Neuronal stem cell (in vitro differentiated cells): ENCODE measurements around the gene RPS14.

Source experiments
- DNase-seq: peaks from one replicate; pipeline ENCODE4 v3.0.0-alpha.2; 2013; ENCODE audit warnings: low spot score
- H2AFZ ChIP-seq: one replicate; pipeline ENCODE4 v1.6.1; 2013; ENCODE audit warnings: mild to moderate bottlenecking, low read length, inconsistent platforms
- H2AK5ac ChIP-seq: 2 replicates; pipeline ENCODE4 v1.6.1; 2013; ENCODE audit warnings: low read depth, mild to moderate bottlenecking, inconsistent platforms, low read length, moderate library complexity, mixed read lengths
- H2BK120ac ChIP-seq: 2 replicates; pipeline ENCODE4 v1.6.1; 2013; ENCODE audit warnings: low read depth, mild to moderate bottlenecking, inconsistent platforms, low read length, moderate library complexity, mixed read lengths
- H2BK12ac ChIP-seq: one replicate; pipeline ENCODE4 v1.6.1; 2013; ENCODE audit warnings: low read length, inconsistent platforms
- H2BK15ac ChIP-seq: 2 replicates; pipeline ENCODE4 v1.6.1; 2013; ENCODE audit warnings: mild to moderate bottlenecking, low read length, inconsistent platforms, mixed read lengths
- H2BK5ac ChIP-seq: one replicate; pipeline ENCODE4 v1.6.1; 2013; ENCODE audit warnings: inconsistent platforms, mild to moderate bottlenecking, low read length, moderate library complexity
- H3K14ac ChIP-seq: one replicate; pipeline ENCODE4 v1.6.1; 2013; ENCODE audit warnings: low read length, inconsistent platforms
- H3K18ac ChIP-seq: 2 replicates; pipeline ENCODE4 v1.6.1; 2013; ENCODE audit warnings: low read length, inconsistent platforms
- H3K23ac ChIP-seq: 2 replicates; pipeline ENCODE4 v1.6.1; 2013; ENCODE audit warnings: low read depth, mild to moderate bottlenecking, mixed read lengths, low read length, inconsistent platforms; ENCODE audit not compliant: poor library complexity
- H3K27ac ChIP-seq: replicated peaks from 3 replicates; pipeline ENCODE4 v1.5.1; 2013; ENCODE audit warnings: low read length, inconsistent platforms
- H3K27me3 ChIP-seq, 3 experiments: 2 replicates each; pipeline ENCODE4 v1.6.1; 2013; ENCODE audit warnings: low read length in 3 of 3, mild to moderate bottlenecking in 2 of 3, inconsistent platforms in 1 of 3, low read depth in 1 of 3, mixed read lengths in 1 of 3, moderate library complexity in 1 of 3; ENCODE audit not compliant: control insufficient read depth in 3 of 3, insufficient read depth in 3 of 3
- H3K36me3 ChIP-seq, 2 donors: replicated peaks in 1 of 2; 2 replicates each; pipeline ENCODE4 v1.6.1; 2013; ENCODE audit warnings: low read length in 2 of 2; ENCODE audit not compliant: control insufficient read depth in 2 of 2, insufficient read depth in 2 of 2
- H3K4ac ChIP-seq: 2 replicates; pipeline ENCODE4 v1.6.1; 2013; ENCODE audit warnings: inconsistent platforms, mild to moderate bottlenecking, low read length, moderate library complexity
- H3K4me1 ChIP-seq, 2 donors: 1 replicate in 1 of 2; 2 replicates in 1 of 2; pipeline ENCODE4 v1.6.1; 2013; ENCODE audit warnings: low read length in 2 of 2, low read depth in 1 of 2; ENCODE audit not compliant: control insufficient read depth in 2 of 2, insufficient read depth in 1 of 2
- H3K4me2 ChIP-seq: one replicate; pipeline ENCODE4 v1.6.1; 2013; ENCODE audit warnings: mild to moderate bottlenecking, low read length, inconsistent platforms; ENCODE audit not compliant: insufficient read depth, poor library complexity, severe bottlenecking
- H3K4me3 ChIP-seq, 2 donors: 2 replicates each; pipeline ENCODE4 v1.5.1; 2013; ENCODE audit warnings: low read length in 2 of 2, mild to moderate bottlenecking in 2 of 2, inconsistent platforms in 1 of 2, moderate library complexity in 1 of 2
- H3K79me1 ChIP-seq: one replicate; pipeline ENCODE4 v1.6.1; 2013; ENCODE audit warnings: low read depth, mild to moderate bottlenecking, inconsistent platforms, low read length, moderate library complexity
- H3K9ac ChIP-seq: one replicate; pipeline ENCODE4 v1.6.1; 2013; ENCODE audit warnings: mild to moderate bottlenecking, low read depth, low read length, inconsistent platforms; ENCODE audit not compliant: poor library complexity
- H3K9me3 ChIP-seq, 2 donors: replicated peaks in 1 of 2; 2 replicates each; pipeline versions ENCODE3 to v1.6.1; 2013; ENCODE audit warnings: low read length in 2 of 2, mild to moderate bottlenecking in 2 of 2, inconsistent platforms in 1 of 2, low read depth in 1 of 2, mixed read lengths in 1 of 2, moderate library complexity in 1 of 2; ENCODE audit not compliant: control insufficient read depth in 2 of 2, insufficient read depth in 1 of 2
- H4K8ac ChIP-seq: one replicate; pipeline ENCODE4 v1.6.1; 2013; ENCODE audit warnings: low read depth, mild to moderate bottlenecking, inconsistent platforms, low read length, moderate library complexity
- H4K91ac ChIP-seq: one replicate; pipeline ENCODE4 v1.6.1; 2013; ENCODE audit warnings: low read length, low read depth, mild to moderate bottlenecking, inconsistent platforms; ENCODE audit not compliant: poor library complexity
- WGBS, 2 donors: extraction: QIAGEN DNeasy Blood & Tissue Kit; methylation state at CpG; one replicate each; pipeline ENCODE4 v1.1.7; 2013; ENCODE audit warnings: missing lambda C conversion rate in 2 of 2, mixed read lengths in 1 of 2; ENCODE audit not compliant: insufficient read length in 2 of 2, insufficient replicate concordance in 1 of 2; ENCODE audit errors: extremely low coverage in 2 of 2; 5-methylcytosine and 5-hydroxymethylcytosine counted together

Gene RPS14

DNA sequence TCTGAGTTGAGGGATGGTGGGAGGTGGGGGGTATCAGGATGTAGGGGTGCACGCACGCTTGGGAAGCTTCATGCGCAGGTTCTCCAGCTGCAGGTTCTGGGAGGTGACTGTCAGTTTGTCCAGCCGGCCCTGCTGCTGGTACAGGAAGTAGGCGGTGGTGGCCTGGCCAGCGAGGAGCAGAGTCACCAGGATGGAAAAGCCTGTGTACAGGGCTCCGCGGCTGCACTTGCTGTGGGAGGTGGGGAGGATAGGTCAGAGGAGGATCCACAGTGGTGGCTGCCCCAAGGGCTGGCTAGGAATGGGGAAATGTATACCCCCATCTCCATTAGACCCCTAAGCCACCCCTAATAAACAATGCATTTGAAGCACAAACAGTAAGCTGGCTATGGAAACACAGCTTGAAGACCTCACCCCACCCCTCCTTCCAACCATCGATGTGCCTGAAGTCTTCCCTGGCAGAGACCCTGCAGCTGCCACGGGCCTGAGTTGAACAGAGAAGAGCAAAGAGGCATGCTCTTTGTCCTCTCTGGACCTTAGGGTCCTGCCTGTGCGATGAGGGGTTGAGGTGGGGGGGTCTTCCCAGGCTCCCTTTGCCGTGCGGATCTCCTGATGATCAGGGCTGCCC is 42.3 kb downstream of the RPS14 start:
- no peak overlapping the region for H2AFZ ChIP-seq
- no peak overlapping the region for H3K4ac ChIP-seq
- peaks cover 12 to 13% of the 10 kb centered on the region in 2 donors for H3K36me3 ChIP-seq
- no peak overlapping the region for H2BK15ac ChIP-seq
- no peak overlapping the region for H4K91ac ChIP-seq
- H3K4me2 ChIP-seq: no peak overlapping the region
- H3K14ac ChIP-seq: no peak overlapping the region
- no peak overlapping the region for H2BK12ac ChIP-seq
- no peak overlapping the region for H3K27ac ChIP-seq
- no peaks in the 10 kb centered on the region for H3K9me3 ChIP-seq
- peak overlapping the region; percentile 8 for H3K18ac ChIP-seq
- H3K4me3 ChIP-seq: no peak overlapping the region
- H2BK120ac ChIP-seq: no peak overlapping the region
- no CpG with 5 or more reads among the region's 13 CpGs for WGBS, 2 donors
- no peak overlapping the region for H2AK5ac ChIP-seq
- peak overlapping the region; percentile 10 for H3K9ac ChIP-seq
- H2BK5ac ChIP-seq: no peak overlapping the region
- no peak for DNase-seq
- no peaks in the 10 kb centered on the region for H3K27me3 ChIP-seq
- peaks cover 2% of the 10 kb centered on the region for H3K79me1 ChIP-seq
- peak overlapping the region; percentile 59 for H3K23ac ChIP-seq
- no peak overlapping the region for H4K8ac ChIP-seq
- peaks cover 5 to 7% of the 10 kb centered on the region in 2 donors for H3K4me1 ChIP-seq

GRCh38 chr5:150406723-150407095 is 42.8 kb downstream of the RPS14 start:
- WGBS, 2 donors: no CpG with 5 or more reads among the region's 10 CpGs
- DNase-seq: no peak
- H3K27ac ChIP-seq: no peak overlapping the region
- peaks cover 15 to 16% of the 10 kb centered on the region in 2 donors for H3K36me3 ChIP-seq
- no peak overlapping the region for H3K4me3 ChIP-seq
- H3K4ac ChIP-seq: no peak overlapping the region
- no peak overlapping the region for H2BK12ac ChIP-seq
- H3K4me1 ChIP-seq: peaks cover 5% of the 10 kb centered on the region in 2 donors
- no peak overlapping the region for H2BK120ac ChIP-seq
- H3K23ac ChIP-seq: peak overlapping the region; percentile 59
- H2AK5ac ChIP-seq: no peak overlapping the region
- H4K91ac ChIP-seq: no peak overlapping the region
- H3K9ac ChIP-seq: no peak overlapping the region
- no peaks in the 10 kb centered on the region for H3K9me3 ChIP-seq
- H3K79me1 ChIP-seq: peaks cover 2% of the 10 kb centered on the region
- no peak overlapping the region for H2AFZ ChIP-seq
- no peak overlapping the region for H3K18ac ChIP-seq
- no peak overlapping the region for H2BK15ac ChIP-seq
- no peak overlapping the region for H3K4me2 ChIP-seq
- H4K8ac ChIP-seq: no peak overlapping the region
- H2BK5ac ChIP-seq: no peak overlapping the region
- no peaks in the 10 kb centered on the region for H3K27me3 ChIP-seq
- H3K14ac ChIP-seq: no peak overlapping the region

- H3K9me3 ChIP-seq: no peaks in the 10 kb centered on the region
- H4K91ac ChIP-seq: no peak overlapping the region
- peaks cover 5% of the 10 kb centered on the region in 2 donors for H3K4me1 ChIP-seq
- DNase-seq: no peak
- no peak overlapping the region for H3K14ac ChIP-seq
- H2AFZ ChIP-seq: no peak overlapping the region
- no peak overlapping the region for H2BK5ac ChIP-seq
- peaks cover 18 to 20% of the 10 kb centered on the region in 2 donors for H3K36me3 ChIP-seq
- H3K27ac ChIP-seq: no peak overlapping the region
- H2BK120ac ChIP-seq: no peak overlapping the region
- H3K4me3 ChIP-seq: no peak overlapping the region
- H3K9ac ChIP-seq: no peak overlapping the region
- H3K4me2 ChIP-seq: no peak overlapping the region
- no peak overlapping the region for H3K4ac ChIP-seq
- H4K8ac ChIP-seq: no peak overlapping the region
- H2AK5ac ChIP-seq: no peak overlapping the region
- H3K18ac ChIP-seq: peak overlapping the region; percentile 2
- no peak overlapping the region for H2BK15ac ChIP-seq
- H3K27me3 ChIP-seq: no peaks in the 10 kb centered on the region
- H2BK12ac ChIP-seq: no peak overlapping the region
- H3K23ac ChIP-seq: peak overlapping the region; percentile 59
- H3K79me1 ChIP-seq: peaks cover 2% of the 10 kb centered on the region
- WGBS, 2 donors: no CpG with 5 or more reads among the region's 4 CpGs
Measured at GRCh38 chr5:150406103-150406722, 43.3 kb downstream of the RPS14 start.

- H4K91ac ChIP-seq: no peak overlapping the region
- no peaks in the 10 kb centered on the region for H3K27me3 ChIP-seq
- H2BK12ac ChIP-seq: no peak overlapping the region
- no peak overlapping the region for H2AK5ac ChIP-seq
- H2BK5ac ChIP-seq: no peak overlapping the region
- H3K9ac ChIP-seq: no peak overlapping the region
- no peak for DNase-seq
- H3K23ac ChIP-seq: peak overlapping the region; percentile 20
- H3K14ac ChIP-seq: peak overlapping the region; percentile 26
- peaks cover 25 to 30% of the 10 kb centered on the region in 2 donors for H3K36me3 ChIP-seq
- H3K18ac ChIP-seq: no peak overlapping the region
- no peak overlapping the region for H3K27ac ChIP-seq
- no CpG with 5 or more reads among the region's 9 CpGs for WGBS, 2 donors
- peaks cover 2 to 3% of the 10 kb centered on the region in 2 donors for H3K4me1 ChIP-seq
- H4K8ac ChIP-seq: no peak overlapping the region
- no peak overlapping the region for H2BK120ac ChIP-seq
- no peak overlapping the region for H3K4me2 ChIP-seq
- H2BK15ac ChIP-seq: no peak overlapping the region
- H2AFZ ChIP-seq: no peak overlapping the region
- peaks cover 2% of the 10 kb centered on the region for H3K79me1 ChIP-seq
- no peak overlapping the region for H3K4me3 ChIP-seq
- no peak overlapping the region for H3K4ac ChIP-seq
- H3K9me3 ChIP-seq: no peaks in the 10 kb centered on the region
Measured at GRCh38 chr5:150404941-150405816, 44.4 kb downstream of the RPS14 start.
